ENCODE data around the gene CASKIN2.

DNA sequence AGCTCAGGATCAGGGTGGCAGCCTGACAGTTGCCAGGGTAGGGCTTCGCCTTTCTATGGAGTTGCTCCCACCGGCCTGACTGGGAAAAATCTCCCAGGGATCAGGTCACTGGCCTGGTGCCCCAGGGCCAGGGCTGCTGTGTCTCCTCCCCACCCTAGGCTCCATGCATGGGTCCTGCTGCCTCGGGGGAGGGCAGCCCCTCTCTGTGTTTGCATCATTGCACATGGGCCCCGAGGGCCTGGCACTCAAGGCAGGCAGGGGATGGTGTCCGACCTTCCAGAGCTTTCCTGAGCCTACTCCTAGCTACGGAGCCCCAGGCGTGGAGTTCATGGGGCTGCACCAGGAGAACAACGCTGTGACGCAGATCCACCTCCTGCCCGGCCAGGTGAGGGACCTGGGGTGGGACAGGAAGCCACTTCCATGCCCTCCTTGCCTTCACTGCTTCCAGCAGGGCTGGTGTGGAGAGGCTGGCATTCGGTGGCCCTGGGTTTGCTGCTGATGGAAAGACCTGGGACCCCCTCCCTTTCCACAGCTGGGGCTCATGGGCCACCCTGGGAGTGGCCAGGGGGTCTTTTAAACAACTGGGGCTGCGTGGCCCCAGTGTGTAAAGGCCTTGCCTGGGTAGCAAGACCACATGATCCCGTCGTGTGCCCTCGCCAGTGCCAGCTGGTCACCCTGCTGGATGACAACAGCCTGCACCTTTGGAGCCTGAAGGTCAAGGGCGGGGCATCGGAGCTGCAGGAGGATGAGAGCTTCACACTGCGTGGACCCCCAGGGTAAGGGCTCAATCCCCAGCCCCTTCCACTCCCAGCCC lies 42.7 kb upstream of the CASKIN2 start:
- TF ChIP-seq SUZ12 (IDR thresholded peaks at IDR 0.05; ENCODE audit: extremely low read depth, insufficient read depth, insufficient read length) (no peak), YY1 (IDR thresholded peaks at IDR 0.05; ENCODE audit: insufficient read depth, insufficient read length) (no peak), ZNF274 (IDR thresholded peaks at IDR 0.05; ENCODE audit: low read depth, low read length) (no peak)
